ENCODE data around the gene MYBBP1A. TPM values are rescaled to one million over a fixed set of nuclear protein-coding genes. Genes with fewer than 3 reads are reported as not detected.

MYBBP1A gene
- total and polyA plus RNA-seq, 7 donors: 28.5 to 63.2 (median 41.0) TPM

- 89 to 91% (median 90%) methylated on average over 6 of the region's 6 CpGs for WGBS, 3 donors
- Histone ChIP-seq H3K36me3 (ENCODE audit: insufficient read depth in 1 of 2, low read depth in 1 of 2) (peaks cover 0 to 14% of the 10 kb centered on the region in 2 donors), H3K27ac (no peak overlapping the region), H3K9me3 (no peaks in the 10 kb centered on the region), H3K4me3 (no peak overlapping the region), H3K27me3 (ENCODE audit: insufficient read depth in 3 of 3, low read length in 2 of 3) (no peaks in the 10 kb centered on the region), H3K4me1 (peaks cover 14% of the 10 kb centered on the region)
- DNase-seq (peak in 1 of 2 donors; percentile 45), ATAC-seq (no peak)
- intact Hi-C loops (cut with DNase I): no loop called here
- TF ChIP-seq CTCF (IDR thresholded peaks at IDR 0.05): no peak
These were observed 2.6 kb upstream of the MYBBP1A start for GRCh38 chr17:4557626-4558346.

- peaks cover 0 to 22% of the 10 kb centered on the region in 2 donors for H3K36me3 ChIP-seq (ENCODE audit: insufficient read depth in 1 of 2, low read depth in 1 of 2)
- no peak for TF ChIP-seq CTCF (IDR thresholded peaks at IDR 0.05)
- H3K4me3 ChIP-seq: no peak overlapping the region
- intact Hi-C loops (cut with DNase I): no loop called here
- WGBS, 3 donors: 88 to 94% (median 91%) methylated on average over 4 of the region's 4 CpGs
- peaks cover 14% of the 10 kb centered on the region for H3K4me1 ChIP-seq
- H3K27ac ChIP-seq: no peak overlapping the region
- ATAC-seq (no peak), DNase-seq (no peak)
- no peaks in the 10 kb centered on the region for H3K9me3 ChIP-seq
- no peaks in the 10 kb centered on the region for H3K27me3 ChIP-seq (ENCODE audit: insufficient read depth in 3 of 3, low read length in 2 of 3)
These were observed 1.8 kb upstream of the MYBBP1A start for GRCh38 chr17:4556996-4557395.

GRCh38 chr17:4555873-4556759, 932 bp upstream of the MYBBP1A start:
- Histone ChIP-seq H3K27ac (peak overlapping the region; percentile 89), H3K4me3 (peak overlapping the region; percentile 87), H3K4me1 (peaks cover 14% of the 10 kb centered on the region), H3K9me3 (no peaks in the 10 kb centered on the region), H3K27me3 (ENCODE audit: insufficient read depth in 3 of 3, low read length in 2 of 3) (no peaks in the 10 kb centered on the region), H3K36me3 (ENCODE audit: insufficient read depth in 1 of 2, low read depth in 1 of 2) (peaks cover 0 to 30% of the 10 kb centered on the region in 2 donors)
- no peak for TF ChIP-seq CTCF (IDR thresholded peaks at IDR 0.05)
- 56 to 62% (median 60%) methylated on average over 17 of the region's 17 CpGs for WGBS, 3 donors
- intact Hi-C loops (cut with DNase I): no loop called here
- ATAC-seq (no peak), DNase-seq (peak in 1 of 2 donors; percentile 36)

GRCh38 chr17:4554441-4554996, 665 bp downstream of the MYBBP1A start:
- intact Hi-C loops (cut with DNase I): no loop called here
- H3K27me3 ChIP-seq (ENCODE audit: insufficient read depth in 3 of 3, low read length in 2 of 3): no peaks in the 10 kb centered on the region
- DNase-seq: peak; percentile 12 to 64

More at GRCh38 chr17:4554441-4554996, 665 bp downstream of the MYBBP1A start:
- Histone ChIP-seq H3K4me3 (peak overlapping the region; percentile 87), H3K9me3 (no peaks in the 10 kb centered on the region), H3K27ac (peak overlapping the region; percentile 89), H3K4me1 (peaks cover 14% of the 10 kb centered on the region), H3K36me3 (ENCODE audit: insufficient read depth in 1 of 2, low read depth in 1 of 2) (peaks cover 0 to 46% of the 10 kb centered on the region in 2 donors)
- 12 to 13% (median 12%) methylated on average over 17 to 18 of the region's 18 CpGs for WGBS, 3 donors
- peak in 3 of 4 donors; percentile 2 to 20 (median 15) for ATAC-seq
- TF ChIP-seq CTCF (IDR thresholded peaks at IDR 0.05): no peak

Data from psoas muscle (tissue), 8 donors.